Cardiac fibroblast (primary cell): Measurements from ENCODE around the gene KCNIP4.

ENCODE experiments used
- DNase-seq, 2 donors: peaks; one replicate each; pipeline versions ENCODE4 v3.0.0 to v3.0.0-alpha.2; 2010; ENCODE audit warnings: low read depth in 2 of 2
- H3K4me3 ChIP-seq, 2 donors: replicated peaks in 1 of 2; 1 replicate in 1 of 2; 2 replicates in 1 of 2; pipeline ENCODE4 v1.5.1; 2011; ENCODE audit warnings: low read depth in 2 of 2, low read length in 2 of 2, mild to moderate bottlenecking in 2 of 2, moderate library complexity in 1 of 2
- TF ChIP-seq, protein P1 (sequence below): IDR thresholded peaks from one replicate; pipeline ENCODE4 v1.5.1; 2011; ENCODE audit warnings: low read depth, mild to moderate bottlenecking, low read length, inconsistent platforms

Gene KCNIP4

DNA sequence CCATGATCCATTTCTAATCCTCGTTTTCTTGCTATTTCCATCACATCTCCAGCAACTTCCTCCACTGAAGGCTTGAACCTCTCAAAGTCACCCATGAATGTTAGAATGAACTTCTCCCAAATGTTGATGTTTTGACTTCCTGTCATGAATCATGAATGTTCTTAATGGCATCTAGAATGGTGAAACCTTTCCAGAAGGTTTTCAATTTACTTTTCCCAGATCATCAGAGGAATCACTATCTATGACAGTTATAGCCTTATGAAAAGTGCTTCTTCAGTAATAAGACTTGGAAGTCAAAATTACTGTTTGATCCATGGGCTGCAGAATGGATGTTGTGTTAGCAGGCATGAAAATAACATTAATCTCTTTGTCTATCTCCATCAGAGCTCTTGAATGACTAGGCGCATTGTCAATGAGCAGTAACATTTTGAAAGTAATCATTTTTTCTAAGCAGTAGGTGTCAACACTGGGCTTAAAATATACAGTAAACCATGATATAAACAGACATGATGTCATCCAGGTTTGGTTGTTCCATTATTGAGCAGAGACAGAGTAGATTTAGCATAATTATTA lies 268.2 kb downstream of the KCNIP4 start:
- TF ChIP-seq, protein P1, sequence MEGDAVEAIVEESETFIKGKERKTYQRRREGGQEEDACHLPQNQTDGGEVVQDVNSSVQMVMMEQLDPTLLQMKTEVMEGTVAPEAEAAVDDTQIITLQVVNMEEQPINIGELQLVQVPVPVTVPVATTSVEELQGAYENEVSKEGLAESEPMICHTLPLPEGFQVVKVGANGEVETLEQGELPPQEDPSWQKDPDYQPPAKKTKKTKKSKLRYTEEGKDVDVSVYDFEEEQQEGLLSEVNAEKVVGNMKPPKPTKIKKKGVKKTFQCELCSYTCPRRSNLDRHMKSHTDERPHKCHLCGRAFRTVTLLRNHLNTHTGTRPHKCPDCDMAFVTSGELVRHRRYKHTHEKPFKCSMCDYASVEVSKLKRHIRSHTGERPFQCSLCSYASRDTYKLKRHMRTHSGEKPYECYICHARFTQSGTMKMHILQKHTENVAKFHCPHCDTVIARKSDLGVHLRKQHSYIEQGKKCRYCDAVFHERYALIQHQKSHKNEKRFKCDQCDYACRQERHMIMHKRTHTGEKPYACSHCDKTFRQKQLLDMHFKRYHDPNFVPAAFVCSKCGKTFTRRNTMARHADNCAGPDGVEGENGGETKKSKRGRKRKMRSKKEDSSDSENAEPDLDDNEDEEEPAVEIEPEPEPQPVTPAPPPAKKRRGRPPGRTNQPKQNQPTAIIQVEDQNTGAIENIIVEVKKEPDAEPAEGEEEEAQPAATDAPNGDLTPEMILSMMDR: no peak
- no peak for DNase-seq
- no peak overlapping the region for H3K4me3 ChIP-seq

DNA sequence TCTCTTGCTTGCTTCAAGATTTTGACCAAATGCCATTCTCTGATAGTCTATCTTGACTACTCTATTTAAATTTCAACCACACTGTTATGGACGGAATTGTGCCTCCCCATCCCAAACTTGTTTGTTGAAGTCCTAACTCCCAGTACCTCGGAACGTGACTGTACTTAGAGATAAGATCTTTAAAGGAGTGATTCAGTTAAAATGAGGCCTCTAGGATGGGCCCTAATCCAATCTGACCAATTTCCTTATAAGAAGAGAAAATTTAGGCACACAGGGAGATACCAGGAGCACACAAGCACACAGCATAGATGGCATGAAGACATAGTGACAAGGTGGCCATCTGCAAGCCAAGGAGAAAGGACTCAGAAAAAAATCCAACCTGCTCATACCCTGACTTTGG lies 269.9 kb downstream of the KCNIP4 start:
- TF ChIP-seq, protein P1: no peak
- no peak for DNase-seq
- no peak overlapping the region for H3K4me3 ChIP-seq

DNA sequence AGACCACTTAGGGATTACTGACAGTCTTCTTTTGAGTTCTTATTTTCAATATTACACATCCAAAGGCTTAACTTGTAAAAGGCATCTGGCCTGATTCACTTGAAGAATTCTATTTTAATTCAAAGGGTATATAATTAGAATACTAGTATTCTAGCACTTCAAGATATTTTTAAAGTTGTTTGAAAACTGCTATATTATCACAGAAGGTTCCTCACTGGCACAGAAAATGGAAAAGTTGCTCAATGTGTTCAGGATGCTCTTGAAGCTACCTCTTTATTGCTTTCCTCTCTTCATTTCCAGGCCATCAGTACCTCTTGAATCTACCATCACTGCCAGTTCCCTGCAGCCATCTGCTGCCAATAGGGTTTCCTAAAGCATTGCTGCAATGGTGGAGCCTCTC lies 271.4 kb downstream of the KCNIP4 start:
- H3K4me3 ChIP-seq: no peak overlapping the region
- TF ChIP-seq, protein P1: no peak
- DNase-seq: no peak

DNA sequence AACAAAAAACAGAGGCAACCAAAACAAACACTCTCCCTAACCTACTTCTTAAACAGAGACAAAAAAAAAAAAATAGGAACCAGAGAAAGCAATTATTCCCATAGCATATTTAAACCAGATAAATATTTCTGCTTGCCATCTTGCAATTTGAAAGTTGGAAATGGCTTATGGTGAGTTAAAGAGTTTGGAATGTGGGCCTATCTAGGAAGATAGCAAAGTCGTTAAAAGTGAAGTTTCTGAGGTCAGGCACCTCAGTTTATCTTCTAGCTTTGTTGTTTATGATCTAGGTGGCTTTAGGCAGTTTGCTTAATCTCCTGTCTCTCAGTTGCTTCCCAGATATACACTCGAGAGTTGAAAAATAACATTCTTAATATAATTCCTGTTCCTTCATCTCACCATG lies 284.2 kb downstream of the KCNIP4 start:
- H3K4me3 ChIP-seq: no peak overlapping the region
- peak in 1 of 2 donors; percentile 5 for DNase-seq
- TF ChIP-seq, protein P1: no peak

DNA sequence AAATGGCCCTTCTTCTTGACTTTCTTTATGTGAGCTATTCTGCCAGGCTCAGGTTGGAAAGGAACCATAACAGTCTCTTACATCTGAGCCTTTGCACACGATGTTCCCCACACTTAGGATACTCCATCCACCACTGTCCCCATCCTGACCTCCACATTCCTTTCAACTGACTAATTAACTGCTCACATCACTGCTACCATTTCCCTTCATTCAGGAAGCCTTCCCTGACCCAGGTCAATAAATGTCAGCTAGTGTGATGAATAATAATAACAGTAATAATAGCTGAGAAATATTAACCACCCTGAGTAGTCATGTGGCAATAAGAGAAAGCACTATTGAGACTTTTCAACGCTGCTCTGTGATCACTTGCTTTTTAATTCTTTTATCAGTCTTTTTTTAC lies 291.7 kb downstream of the KCNIP4 start:
- DNase-seq: peak; percentile 72 to 82
- TF ChIP-seq, protein P1: no peak
- H3K4me3 ChIP-seq: no peak overlapping the region

DNA sequence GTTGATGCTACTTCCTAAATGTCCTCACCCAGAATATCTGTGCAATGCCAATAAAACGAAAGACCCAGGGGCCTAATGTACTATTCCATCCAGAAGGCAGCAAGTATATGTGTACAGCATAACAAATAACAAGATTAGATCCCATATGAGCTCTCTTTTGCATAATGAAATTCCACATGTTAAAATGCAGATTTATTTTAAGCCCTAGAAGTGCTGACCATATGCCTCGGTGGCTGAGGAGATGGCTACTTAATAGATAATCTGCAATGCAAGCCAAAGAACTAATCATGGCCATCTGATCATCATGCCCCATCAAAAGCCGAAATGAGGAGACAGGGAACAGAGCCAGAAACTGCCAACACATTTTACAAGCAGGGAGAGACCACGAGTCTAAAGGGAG lies 293.5 kb downstream of the KCNIP4 start:
- TF ChIP-seq, protein P1: no peak
- no peak overlapping the region for H3K4me3 ChIP-seq
- peak in 1 of 2 donors; percentile 8 for DNase-seq
